Measurements from ENCODE around the gene SEMA3B.

The SEMA3B gene

GRCh38 chr3:50320853-50321335 lies 51.9 kb downstream of the SEMA3B start (continued):
- TF ChIP-seq PATZ1 (tag by site-specific recombination; IDR thresholded peaks at IDR 0.05) = peak; percentile 46
- no peak for TF ChIP-seq ZNF785 (tag by site-specific recombination; IDR thresholded peaks at IDR 0.05)
- no peak for TF ChIP-seq ZNF521 (tag by site-specific recombination; IDR thresholded peaks at IDR 0.05)
- no peak for TF ChIP-seq ZNF138 (tag by site-specific recombination; IDR thresholded peaks at IDR 0.05; ENCODE audit: borderline replicate concordance)
- no peak for TF ChIP-seq ZNF645 (tag by site-specific recombination; IDR thresholded peaks at IDR 0.05)
- TF ChIP-seq ZNF830 (tag by site-specific recombination; IDR thresholded peaks at IDR 0.05; ENCODE audit: low read depth) = no peak
- no peak for TF ChIP-seq ZNF223 (tag by site-specific recombination; IDR thresholded peaks at IDR 0.05)
- TF ChIP-seq ZNF664 (tag by site-specific recombination; IDR thresholded peaks at IDR 0.05) = no peak
- peak; percentile 82; the same call in 1 of the 2 replicates for TF ChIP-seq ZNF560 (tag by site-specific recombination; IDR thresholded peaks at IDR 0.05; ENCODE audit: borderline replicate concordance)
- TF ChIP-seq ZBTB21 (tag by site-specific recombination; IDR thresholded peaks at IDR 0.05) = no peak
- no peak for TF ChIP-seq KLF16 (tag by site-specific recombination; IDR thresholded peaks at IDR 0.05)
- TF ChIP-seq ZSCAN16 (tag by site-specific recombination; IDR thresholded peaks at IDR 0.05) = no peak
- TF ChIP-seq ZXDB (tag by site-specific recombination; IDR thresholded peaks at IDR 0.05) = peak; percentile 8; the same call in 1 of the 2 replicates
- no peak for TF ChIP-seq ZNF239 (tag by site-specific recombination; IDR thresholded peaks at IDR 0.05)
- TF ChIP-seq ZNF792 (tag by site-specific recombination; IDR thresholded peaks at IDR 0.05) = no peak
- TF ChIP-seq SP2 (tag by site-specific recombination; IDR thresholded peaks at IDR 0.05) = no peak
- no peak; the same call in 1 of the 2 replicates for TF ChIP-seq ZBTB20 (tag by site-specific recombination; IDR thresholded peaks at IDR 0.05)
- TF ChIP-seq ZBTB8A (tag by site-specific recombination; IDR thresholded peaks at IDR 0.05) = peak; percentile 1; the same call in 1 of the 2 replicates
- no peak for TF ChIP-seq ZBTB7A (tag by site-specific recombination; IDR thresholded peaks at IDR 0.05; ENCODE audit: low read depth)
- TF ChIP-seq ZSCAN18 (tag by site-specific recombination; IDR thresholded peaks at IDR 0.05) = no peak
- TF ChIP-seq ZNF26 (tag by site-specific recombination; IDR thresholded peaks at IDR 0.05) = no peak
- no peak for TF ChIP-seq ZNF174 (tag by site-specific recombination; IDR thresholded peaks at IDR 0.05)
- TF ChIP-seq ZNF311 (tag by site-specific recombination; IDR thresholded peaks at IDR 0.05; ENCODE audit: borderline replicate concordance) = no peak
- TF ChIP-seq ZSCAN5A (tag by site-specific recombination; IDR thresholded peaks at IDR 0.05) = no peak
- TF ChIP-seq GLI4 (tag by site-specific recombination; IDR thresholded peaks at IDR 0.05) = no peak
- no peak for TF ChIP-seq ZNF654 (tag by site-specific recombination; IDR thresholded peaks at IDR 0.05; ENCODE audit: low read depth)
- peak; percentile 88 for TF ChIP-seq GLIS1 (tag by site-specific recombination; IDR thresholded peaks at IDR 0.05)
- peak; percentile 75; the same call in 1 of the 2 replicates for TF ChIP-seq KLF8 (tag by site-specific recombination; IDR thresholded peaks at IDR 0.05)
- TF ChIP-seq ZSCAN4 (tag by site-specific recombination; IDR thresholded peaks at IDR 0.05) = no peak
- no peak for TF ChIP-seq ZNF596 (tag by site-specific recombination; IDR thresholded peaks at IDR 0.05)
- no peak for TF ChIP-seq ZNF791 (tag by site-specific recombination; IDR thresholded peaks at IDR 0.05)
